H1 (cell line): ENCODE data around the gene JAM2. TPM values are rescaled to one million over a fixed set of nuclear protein-coding genes. Genes with fewer than 3 reads are reported as not detected.
A peak's percentile ranks its signal among the peaks of the same experiment; 100 is the strongest.

Experiments used
- CTCF ChIA-PET: fragments of 300-600 bp; sonication (Branson Sonifier 250); formaldehyde crosslinking; loops from one replicate; lab custom pipeline; 2021; ENCODE audit not compliant: partially characterized antibody; lab: Charles Lee
- POLR2A ChIA-PET: fragments of 300-600 bp; sonication (Branson Sonifier 250); formaldehyde crosslinking; loops from one replicate; lab custom pipeline; 2021; ENCODE audit warnings: inconsistent platforms; ENCODE audit not compliant: partially characterized antibody; lab: Charles Lee
- DNase-seq, 2 experiments: peaks; one replicate each; pipeline versions ENCODE4 v3.0.0 to v3.0.0-alpha.2; 2010 to 2022; ENCODE audit warnings: low spot score in 2 of 2, low read depth in 1 of 2, mixed read lengths in 1 of 2
- FAIRE-seq: peaks from 2 replicates; lab custom pipeline; 2011; peaks lifted over from hg19 to GRCh38; lab: Jason Lieb, UNC
- H2AFZ ChIP-seq: 2 replicates; pipeline ENCODE4 v1.8.1; 2012; ENCODE audit warnings: low read length, inconsistent platforms
- H2AK5ac ChIP-seq: 2 replicates; pipeline ENCODE4 v1.6.1; 2013; ENCODE audit warnings: low read depth, low read length
- H2BK120ac ChIP-seq: replicated peaks from 2 replicates; pipeline ENCODE3; 2013; ENCODE audit warnings: low read depth, low read length, inconsistent platforms
- H2BK12ac ChIP-seq: 2 replicates; pipeline ENCODE4 v1.6.1; 2013; ENCODE audit warnings: low read depth, low read length
- H2BK15ac ChIP-seq: 2 replicates; pipeline ENCODE4 v1.6.1; 2013; ENCODE audit warnings: low read length
- H2BK20ac ChIP-seq: 2 replicates; pipeline ENCODE4 v1.6.1; 2013; ENCODE audit warnings: low read length
- H2BK5ac ChIP-seq: 2 replicates; pipeline ENCODE4 v1.6.1; 2013; ENCODE audit warnings: low read depth, low read length
- H3K14ac ChIP-seq: 2 replicates; pipeline ENCODE4 v1.6.1; 2013; ENCODE audit warnings: inconsistent platforms; ENCODE audit not compliant: insufficient read length
- H3K18ac ChIP-seq: 2 replicates; pipeline ENCODE4 v1.6.1; 2013; ENCODE audit warnings: low read length; ENCODE audit errors: extremely low read depth
- H3K23ac ChIP-seq: 2 replicates; pipeline ENCODE4 v1.6.1; 2013; ENCODE audit warnings: inconsistent platforms; ENCODE audit not compliant: insufficient read length
- H3K23me2 ChIP-seq: 2 replicates; pipeline ENCODE4 v1.6.1; 2013; ENCODE audit warnings: low read depth, low read length
- H3K27ac ChIP-seq: 2 replicates; pipeline ENCODE4 v1.6.1; 2011; ENCODE audit warnings: low read depth, low read length, inconsistent platforms
- H3K27me3 ChIP-seq, 4 experiments: replicated peaks in 1 of 4; 1 replicate in 1 of 4; 2 replicates in 3 of 4; pipeline versions ENCODE4 v1.6.1 to v1.8.1; 2011 to 2013; ENCODE audit warnings: low read length in 3 of 4, mild to moderate bottlenecking in 3 of 4, inconsistent platforms in 2 of 4, mixed read lengths in 2 of 4, moderate library complexity in 1 of 4; ENCODE audit not compliant: control insufficient read depth in 3 of 4, insufficient read depth in 3 of 4; ENCODE audit errors: extremely low read depth in 1 of 4
- H3K36me3 ChIP-seq, 4 experiments: 2 replicates each; pipeline versions ENCODE4 v1.6.1 to v1.8.1; 2011 to 2013; ENCODE audit warnings: mild to moderate bottlenecking in 4 of 4, low read length in 3 of 4, moderate library complexity in 2 of 4, control low read depth in 1 of 4, inconsistent platforms in 1 of 4; ENCODE audit not compliant: insufficient read depth in 4 of 4, control insufficient read depth in 2 of 4
- H3K4ac ChIP-seq: replicated peaks from 2 replicates; pipeline ENCODE3; 2013; ENCODE audit warnings: low read length, low read depth, mixed read lengths, inconsistent platforms; ENCODE audit not compliant: insufficient read length
- H3K4me1 ChIP-seq, 4 experiments: replicated peaks in 1 of 4; 1 replicate in 1 of 4; 2 replicates in 3 of 4; pipeline versions ENCODE4 v1.6.1 to v1.8.1; 2011 to 2013; ENCODE audit warnings: low read length in 3 of 4, inconsistent platforms in 2 of 4, mixed read lengths in 1 of 4; ENCODE audit not compliant: insufficient read depth in 4 of 4, control insufficient read depth in 3 of 4
- H3K4me2 ChIP-seq, 2 experiments: 2 replicates each; pipeline versions ENCODE4 v1.6.1 to v1.8.1; 2011 to 2013; ENCODE audit warnings: low read depth in 2 of 2, low read length in 2 of 2, control low read depth in 1 of 2, inconsistent platforms in 1 of 2, mild to moderate bottlenecking in 1 of 2; ENCODE audit not compliant: insufficient read depth in 1 of 2
- H3K4me3 ChIP-seq, 4 experiments: fragments of 200-600, 300-600 bp in 1 of 4; sonication (generic), shearing (Covaris generic), sonication (Bioruptor Twin) in 1 of 4; 2 replicates each; pipeline versions ENCODE4 v1.5.1 to v1.8.1; 2011 to 2016; ENCODE audit warnings: low read length in 4 of 4, low read depth in 3 of 4, control low read depth in 2 of 4, inconsistent platforms in 2 of 4, mild to moderate bottlenecking in 2 of 4, mixed read lengths in 1 of 4, moderate library complexity in 1 of 4; ENCODE audit not compliant: insufficient read depth in 2 of 4; ENCODE audit errors: extremely low read depth in 1 of 4
- H3K56ac ChIP-seq: replicated peaks from 2 replicates; pipeline ENCODE3; 2013; ENCODE audit warnings: low read depth, mild to moderate bottlenecking, mixed read lengths, low read length, inconsistent platforms; ENCODE audit not compliant: insufficient read length
- H3K79me1 ChIP-seq: 2 replicates; pipeline ENCODE4 v1.6.1; 2013; ENCODE audit warnings: low read depth, low read length, control low read depth
- H3K79me2 ChIP-seq, 2 experiments: 2 replicates each; pipeline versions ENCODE4 v1.6.1 to v1.8.1; 2012 to 2013; ENCODE audit warnings: low read length in 2 of 2, mild to moderate bottlenecking in 2 of 2, inconsistent platforms in 1 of 2; ENCODE audit not compliant: insufficient read depth in 2 of 2, control insufficient read depth in 1 of 2
- H3K9ac ChIP-seq, 4 experiments: replicated peaks in 1 of 4; 1 replicate in 1 of 4; 2 replicates in 3 of 4; pipeline versions ENCODE4 v1.6.1 to v1.8.1; 2011 to 2013; ENCODE audit warnings: low read depth in 3 of 4, low read length in 3 of 4, control low read depth in 2 of 4, mild to moderate bottlenecking in 2 of 4, moderate library complexity in 2 of 4, inconsistent platforms in 1 of 4; ENCODE audit errors: extremely low read depth in 1 of 4
- H3K9me3 ChIP-seq, 2 experiments: 2 replicates each; pipeline versions ENCODE4 v1.6.1 to v1.8.1; 2012 to 2013; ENCODE audit warnings: mild to moderate bottlenecking in 2 of 2, moderate library complexity in 2 of 2, control low read depth in 1 of 2, inconsistent platforms in 1 of 2, low read depth in 1 of 2, low read length in 1 of 2, mixed read lengths in 1 of 2; ENCODE audit not compliant: insufficient read depth in 2 of 2
- H4K20me1 ChIP-seq, 2 experiments: replicated peaks in 1 of 2; 2 replicates each; pipeline versions ENCODE3 to v1.8.1; 2011 to 2013; ENCODE audit warnings: inconsistent platforms in 2 of 2, low read length in 2 of 2, mild to moderate bottlenecking in 1 of 2; ENCODE audit not compliant: insufficient read depth in 2 of 2, control insufficient read depth in 1 of 2
- H4K5ac ChIP-seq: 2 replicates; pipeline ENCODE4 v1.6.1; 2013; ENCODE audit warnings: low read length, low read depth, mixed read lengths, inconsistent platforms; ENCODE audit not compliant: insufficient read length
- H4K8ac ChIP-seq: 2 replicates; pipeline ENCODE4 v1.8.0; 2013; ENCODE audit warnings: mild to moderate bottlenecking, moderate library complexity, low read length, inconsistent platforms; ENCODE audit not compliant: insufficient read depth; ENCODE audit errors: extremely low read depth
- H4K91ac ChIP-seq: replicated peaks from 2 replicates; pipeline ENCODE3; 2013; ENCODE audit warnings: low read length, mixed read lengths, inconsistent platforms; ENCODE audit not compliant: insufficient read length
- JUND ChIP-seq: IDR thresholded peaks from 2 replicates; pipeline ENCODE4 v1.6.1; 2011; ENCODE audit warnings: mild to moderate bottlenecking, improper control_type of control experiment, low read length
- POLR2AphosphoS5 ChIP-seq: IDR thresholded peaks from 2 replicates; pipeline ENCODE4 v1.6.1; 2011; ENCODE audit warnings: low read depth, low read length
- SIX5 ChIP-seq: IDR thresholded peaks from 2 replicates; pipeline ENCODE4 v1.6.1; 2011; ENCODE audit warnings: mild to moderate bottlenecking, low read depth, low read length
- SP2 ChIP-seq: IDR thresholded peaks from 2 replicates; pipeline ENCODE4 v1.6.1; 2012; ENCODE audit warnings: mild to moderate bottlenecking, low read length, inconsistent platforms
- TEAD4 ChIP-seq: IDR thresholded peaks from 2 replicates; pipeline ENCODE4 v1.6.1; 2012; ENCODE audit warnings: low read depth, low read length, inconsistent platforms, mixed read lengths
- WGBS, 2 experiments: shearing (Covaris generic) in 1 of 2; methylation state at CpG; one replicate each; pipeline versions ENCODE4 v1.1.6 to v1.1.7; 2013 to 2015; ENCODE audit warnings: low lambda C conversion rate in 2 of 2, mixed read lengths in 2 of 2, inconsistent platforms in 1 of 2, low coverage in 1 of 2, missing lambda C conversion rate in 1 of 2; ENCODE audit not compliant: insufficient replicate concordance in 2 of 2, insufficient coverage in 1 of 2, insufficient read length in 1 of 2; ENCODE audit errors: extremely low coverage in 1 of 2, missing lambda C conversion rate in 1 of 2; 5-methylcytosine and 5-hydroxymethylcytosine counted together
- polyA plus RNA-seq, 7 experiments: library from polyadenylated mRNA; depleted of rRNA in 3 of 7; stranded (reverse) in 5 of 7; unstranded in 2 of 7; fragments of >200 nt in 5 of 7; fragments of 200-250 nt in 2 of 7; gene quantifications; 1 replicate in 5 of 7; 2 replicates in 1 of 7; 4 replicates in 1 of 7; pipeline versions ENCODE4 v1.2.1 to v1.2.3, GENCODE V29; 2011 to 2013; ENCODE audit warnings: missing spikeins in 2 of 7, mixed read lengths in 2 of 7
- total RNA-seq: library from RNA; stranded (reverse); fragmentation: NEBNext Ultra II Directional; extraction: Animal tissue kit (Norgen Biotek cat#: 25700); gene quantifications from 2 replicates; pipeline ENCODE4 v1.2.1, GENCODE V29; 2021
- TF ChIP-seq, protein P1 (sequence below): IDR thresholded peaks from 2 replicates; pipeline ENCODE4 v1.6.1; 2012; ENCODE audit warnings: low read length, inconsistent platforms

JAM2 gene
- total and polyA plus RNA-seq, 2 of the 8 experiments (the other 6 are each of a cell fraction or from before 2014, with no cell fraction given) = 4.9 to 9.5 TPM

DNA sequence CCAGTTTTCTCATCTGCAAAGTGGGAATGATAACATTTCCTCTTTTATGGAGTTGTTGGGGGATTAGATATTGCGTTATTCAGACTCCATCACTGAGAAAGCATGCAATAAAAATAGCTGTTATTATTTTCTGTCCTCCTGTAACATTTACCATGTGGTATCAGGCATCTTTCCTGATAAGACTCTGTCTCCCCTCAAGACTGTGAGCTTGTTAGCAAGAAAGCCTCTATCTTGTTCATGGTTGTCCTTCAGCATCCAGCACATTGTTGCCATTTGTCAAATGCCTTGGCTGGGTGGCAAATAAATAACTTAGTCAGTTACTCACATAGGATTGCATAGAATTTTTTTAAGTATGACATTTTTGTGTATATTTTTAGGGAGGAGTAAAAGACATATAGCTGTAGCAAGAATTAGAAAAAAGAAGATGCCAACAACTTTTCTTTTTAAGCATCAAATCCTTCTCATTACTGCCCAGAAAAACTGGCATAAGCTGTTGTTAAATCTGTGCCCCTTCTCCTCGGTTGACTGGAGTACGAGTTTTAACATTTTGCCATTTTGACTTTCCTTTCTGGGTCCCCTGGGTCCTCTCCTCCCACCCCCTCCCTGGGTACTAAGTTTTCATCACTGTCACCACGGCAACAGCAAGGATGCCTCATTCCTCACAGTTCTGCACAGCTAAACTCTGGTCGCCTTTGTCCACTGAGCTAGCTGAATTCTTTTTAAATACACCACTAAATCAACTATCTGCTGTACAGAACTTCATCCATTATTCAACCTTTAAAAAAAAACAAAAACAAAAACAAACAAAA is 1.0 kb upstream of the JAM2 start:
- Histone ChIP-seq H3K27ac (no peak overlapping the region), H2AFZ (no peak overlapping the region), H4K91ac (no peak overlapping the region), H2BK120ac (no peak overlapping the region), H4K5ac (no peak overlapping the region), H2BK20ac (no peak overlapping the region), H3K27me3 (peaks cover 0 to 5% (median 2%) of the 10 kb centered on the region in 4 experiments; a peak in 3 of 7 replicates), H3K9me3 (no peaks in the 10 kb centered on the region), H2BK12ac (no peak overlapping the region), H3K56ac (no peak overlapping the region), H3K36me3 (no peaks in the 10 kb centered on the region), H3K23ac (no peak overlapping the region), H3K14ac (no peak overlapping the region), H3K4me2 (peak overlapping the region in 1 of 2 experiments; percentile 69; a peak in 2 of 4 replicates), H4K8ac (no peak overlapping the region), H3K4me3 (peak overlapping the region in 2 of 4 experiments; percentile 55 to 77; a peak in 3 of 8 replicates), H3K79me2 (no peaks in the 10 kb centered on the region), H2AK5ac (no peak overlapping the region), H3K18ac (no peak overlapping the region), H3K4me1 (peaks cover 0 to 3% (median under 1%) of the 10 kb centered on the region in 4 experiments; a peak in 3 of 7 replicates)
- DNase-seq (no peak), FAIRE-seq (no peak)
- CTCF ChIA-PET = interaction anchor here (0.6 to 1.7 kb wide), 5 partner anchors 30 to 101 kb away, joined by 3 to 10 read pairs (median 3); no protein-coding TSS in a partner anchor
- 76% methylated on average over 5 of the region's 5 CpGs; no CpG with 5 or more reads in 1 of the 2 experiments for WGBS, 2 experiments
- POLR2A ChIA-PET = no interaction called here
- TF ChIP-seq SIX5 (no peak), POLR2AphosphoS5 (no peak), JUND (no peak), SP2 (no peak), TEAD4 (no peak)
- TF ChIP-seq, protein P1, sequence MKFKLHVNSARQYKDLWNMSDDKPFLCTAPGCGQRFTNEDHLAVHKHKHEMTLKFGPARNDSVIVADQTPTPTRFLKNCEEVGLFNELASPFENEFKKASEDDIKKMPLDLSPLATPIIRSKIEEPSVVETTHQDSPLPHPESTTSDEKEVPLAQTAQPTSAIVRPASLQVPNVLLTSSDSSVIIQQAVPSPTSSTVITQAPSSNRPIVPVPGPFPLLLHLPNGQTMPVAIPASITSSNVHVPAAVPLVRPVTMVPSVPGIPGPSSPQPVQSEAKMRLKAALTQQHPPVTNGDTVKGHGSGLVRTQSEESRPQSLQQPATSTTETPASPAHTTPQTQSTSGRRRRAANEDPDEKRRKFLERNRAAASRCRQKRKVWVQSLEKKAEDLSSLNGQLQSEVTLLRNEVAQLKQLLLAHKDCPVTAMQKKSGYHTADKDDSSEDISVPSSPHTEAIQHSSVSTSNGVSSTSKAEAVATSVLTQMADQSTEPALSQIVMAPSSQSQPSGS = no peak
- TF ChIP-seq, all 59 proteins: peak for 0
- H3K9ac ChIP-seq = no peak overlapping the region
- no peak overlapping the region for H3K4ac ChIP-seq
- H4K20me1 ChIP-seq = no peaks in the 10 kb centered on the region
- no peak overlapping the region for H2BK5ac ChIP-seq
- H3K79me1 ChIP-seq = no peaks in the 10 kb centered on the region; the same call in 1 of the 2 replicates
- peaks cover 8% of the 10 kb centered on the region for H3K23me2 ChIP-seq
- no peak overlapping the region for H2BK15ac ChIP-seq
